Mucosa of stomach (tissue), 1 donor: ENCODE measurements around the gene ZNF385D.

Experiments used
- H3K27me3 ChIP-seq: one replicate; pipeline ENCODE4 v1.7.0; 2013; ENCODE audit warnings: mild to moderate bottlenecking, low read length; ENCODE audit not compliant: control insufficient read depth, insufficient read depth
- H3K36me3 ChIP-seq: one replicate; pipeline ENCODE4 v1.7.0; 2013; ENCODE audit warnings: low read length; ENCODE audit not compliant: control insufficient read depth, insufficient read depth
- H3K4me1 ChIP-seq: one replicate; pipeline ENCODE4 v1.7.0; 2013; ENCODE audit warnings: mild to moderate bottlenecking, low read length; ENCODE audit not compliant: control insufficient read depth, insufficient read depth
- H3K4me3 ChIP-seq: one replicate; pipeline ENCODE4 v1.7.0; 2013; ENCODE audit warnings: low read length
- H3K9ac ChIP-seq: one replicate; pipeline ENCODE4 v1.7.0; 2013; ENCODE audit warnings: mild to moderate bottlenecking, low read length, moderate library complexity
- H3K9me3 ChIP-seq: one replicate; pipeline ENCODE4 v1.7.0; 2013; ENCODE audit warnings: mild to moderate bottlenecking, low read length, moderate library complexity; ENCODE audit not compliant: control insufficient read depth
- donor health status: Pancreatic carcinoma.

Gene ZNF385D

DNA sequence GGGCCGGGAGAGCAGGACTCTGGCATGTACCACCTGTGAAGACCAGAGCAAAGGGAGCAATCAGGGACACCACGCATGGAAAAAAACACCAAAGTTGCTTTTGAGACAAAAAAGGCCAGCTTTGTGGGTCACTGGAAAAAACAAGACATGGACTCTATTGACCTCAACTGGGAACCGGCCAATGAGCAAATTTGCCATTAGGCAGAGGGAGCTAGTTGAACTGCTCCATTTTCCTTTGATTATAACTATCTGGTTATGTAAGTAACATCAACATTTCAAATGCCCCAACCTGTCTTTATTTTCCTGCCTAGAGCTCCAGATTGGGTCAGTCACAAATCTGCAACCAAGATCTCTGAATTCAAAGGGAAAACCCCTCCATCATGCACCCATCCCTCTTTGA, 86.0 kb downstream of the ZNF385D start:
- Histone ChIP-seq H3K36me3 (no peaks in the 10 kb centered on the region), H3K9me3 (no peaks in the 10 kb centered on the region), H3K4me3 (no peak overlapping the region), H3K4me1 (no peaks in the 10 kb centered on the region), H3K9ac (no peak overlapping the region), H3K27me3 (no peaks in the 10 kb centered on the region)

DNA sequence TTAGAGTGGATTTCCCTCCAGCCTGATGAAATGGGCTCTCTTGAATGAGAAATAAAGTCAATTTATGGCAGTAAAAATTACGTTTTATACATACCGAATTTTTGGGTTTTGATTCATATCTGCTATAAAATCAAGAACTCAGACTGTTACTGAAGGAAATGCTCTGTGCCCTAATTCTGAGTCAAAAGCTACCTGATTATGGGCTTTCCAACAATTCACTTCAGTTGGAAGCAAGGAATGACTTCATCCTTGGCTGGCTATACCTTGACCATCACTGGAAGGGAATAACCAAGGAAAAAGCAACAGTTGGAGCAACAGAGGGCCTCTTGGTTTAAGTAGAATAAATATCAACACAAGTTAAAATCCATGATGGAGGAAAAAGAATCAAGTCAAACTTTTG, 88.6 kb downstream of the ZNF385D start:
- Histone ChIP-seq H3K9ac (no peak overlapping the region), H3K4me3 (no peak overlapping the region), H3K36me3 (no peaks in the 10 kb centered on the region), H3K27me3 (no peaks in the 10 kb centered on the region), H3K9me3 (no peaks in the 10 kb centered on the region), H3K4me1 (no peaks in the 10 kb centered on the region)

DNA sequence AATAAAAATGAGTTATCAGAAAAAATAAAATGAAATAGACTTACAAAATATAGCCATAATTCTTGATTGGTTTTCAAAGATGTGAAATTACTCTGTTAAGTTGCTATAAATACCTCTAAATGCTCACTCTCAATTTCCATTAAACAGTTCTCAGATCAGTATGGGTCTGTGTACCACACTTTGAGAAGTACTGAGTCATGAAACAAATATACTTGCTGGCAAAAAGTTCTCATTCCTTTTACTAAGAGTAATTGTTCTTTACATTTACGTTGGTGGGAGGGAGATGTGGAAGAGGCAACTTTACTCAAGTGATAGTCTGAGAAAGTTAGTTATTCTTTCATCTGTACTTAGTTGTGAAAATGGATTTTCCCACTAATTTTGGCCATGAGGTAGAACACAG, 96.3 kb downstream of the ZNF385D start:
- Histone ChIP-seq H3K4me3 (no peak overlapping the region), H3K36me3 (no peaks in the 10 kb centered on the region), H3K27me3 (no peaks in the 10 kb centered on the region), H3K9ac (no peak overlapping the region), H3K9me3 (no peaks in the 10 kb centered on the region), H3K4me1 (no peaks in the 10 kb centered on the region)

DNA sequence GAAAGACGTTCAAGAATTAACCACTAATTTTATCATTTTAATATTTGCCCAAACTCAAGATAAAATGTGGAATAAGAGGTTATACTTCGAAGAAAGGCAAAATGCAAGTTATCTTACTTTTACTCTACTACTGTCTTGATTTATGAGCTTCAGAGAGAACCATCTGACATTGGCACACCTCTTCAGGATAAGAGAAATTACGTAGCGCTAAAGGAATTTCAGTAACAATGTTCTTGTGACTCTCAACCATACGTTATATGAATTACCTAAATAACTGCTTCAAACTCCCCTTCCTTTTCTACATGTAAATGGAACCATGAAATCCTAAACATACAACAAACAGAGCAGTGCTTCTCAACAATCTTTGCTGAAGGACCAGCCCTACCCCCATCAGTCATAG, 96.8 kb downstream of the ZNF385D start:
- H3K4me3 ChIP-seq = no peak overlapping the region
- H3K4me1 ChIP-seq = no peaks in the 10 kb centered on the region
- no peaks in the 10 kb centered on the region for H3K27me3 ChIP-seq
- H3K9ac ChIP-seq = no peak overlapping the region
- H3K9me3 ChIP-seq = no peaks in the 10 kb centered on the region
- H3K36me3 ChIP-seq = no peaks in the 10 kb centered on the region

DNA sequence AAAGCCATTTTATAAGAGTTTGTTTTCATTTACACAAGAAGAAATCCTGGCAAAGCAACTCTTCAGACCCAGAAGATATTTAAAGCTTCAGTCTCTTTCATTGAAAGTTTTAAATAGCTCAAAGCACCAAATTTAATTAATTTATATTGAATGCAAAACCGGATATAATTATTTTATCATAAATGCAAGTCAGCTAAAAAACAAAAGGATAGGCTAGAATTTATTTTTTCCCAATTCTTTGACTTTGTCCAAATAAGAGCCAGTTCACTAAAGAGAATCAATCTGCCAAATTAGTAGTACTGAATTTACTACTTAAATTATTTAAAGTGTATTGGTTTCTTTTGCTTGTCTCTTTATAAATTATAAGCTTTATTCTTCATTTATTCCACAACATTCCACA, 101.5 kb downstream of the ZNF385D start:
- Histone ChIP-seq H3K9me3 (no peaks in the 10 kb centered on the region), H3K4me3 (no peak overlapping the region), H3K36me3 (no peaks in the 10 kb centered on the region), H3K9ac (no peak overlapping the region), H3K27me3 (no peaks in the 10 kb centered on the region), H3K4me1 (peaks cover 5% of the 10 kb centered on the region)

DNA sequence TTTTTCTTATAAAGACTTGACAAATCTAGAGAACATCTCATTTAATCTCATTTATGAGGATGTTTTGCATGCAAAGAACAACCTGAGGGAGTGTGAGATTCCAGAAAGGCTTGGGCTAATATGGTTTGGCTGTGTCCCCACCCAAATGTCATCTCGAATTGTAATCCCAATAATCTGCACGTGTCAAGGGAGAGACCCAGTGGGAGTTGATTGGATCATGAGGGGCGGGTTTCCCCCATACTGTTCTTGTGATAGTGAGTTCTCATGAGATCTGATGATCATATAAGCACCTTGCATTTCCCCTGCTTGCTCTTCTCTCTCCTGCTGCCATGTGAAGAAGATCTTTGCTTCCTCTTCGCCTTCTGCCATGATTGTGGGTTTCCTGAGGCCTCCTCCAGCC, 103.0 kb downstream of the ZNF385D start:
- no peak overlapping the region for H3K9ac ChIP-seq

DNA sequence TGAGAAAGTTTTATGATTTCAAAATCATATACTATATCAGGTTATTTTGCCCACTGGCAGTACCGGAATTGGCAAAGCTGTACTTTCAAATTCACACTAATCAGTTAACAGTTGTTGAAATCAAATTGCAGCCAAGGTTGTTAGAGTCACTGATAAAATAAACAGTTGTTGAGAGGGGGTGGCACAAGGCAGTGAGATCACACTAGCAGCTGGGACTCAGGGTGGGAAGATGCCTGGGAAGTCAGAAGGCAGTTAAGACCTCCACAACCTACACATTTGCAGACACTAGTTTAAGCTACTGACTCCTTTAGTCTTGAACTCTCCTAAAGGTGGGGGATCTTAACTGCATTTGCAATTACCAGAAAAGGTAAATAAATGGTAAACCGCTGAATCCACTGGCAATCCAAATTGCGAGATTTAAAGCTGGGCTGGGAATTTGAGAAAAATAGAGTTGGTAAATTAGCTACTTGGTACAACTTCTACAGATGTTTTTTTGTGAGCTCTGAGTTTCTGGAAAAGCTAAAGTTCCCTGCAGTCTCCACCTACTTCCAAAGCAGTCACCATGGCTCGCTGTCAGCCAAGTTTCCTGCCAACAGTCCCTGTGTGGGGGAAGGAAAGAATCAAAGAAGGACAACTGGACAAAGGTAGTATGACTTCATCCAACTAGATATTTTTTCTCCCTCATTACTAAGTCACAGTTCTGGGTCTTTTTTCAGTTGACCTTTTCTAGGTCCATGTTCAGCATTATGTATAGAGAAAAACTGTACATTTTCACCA, 105.7 kb downstream of the ZNF385D start:
- H3K36me3 ChIP-seq = no peaks in the 10 kb centered on the region
- H3K9me3 ChIP-seq = no peaks in the 10 kb centered on the region
- H3K9ac ChIP-seq = no peak overlapping the region
- H3K4me1 ChIP-seq = peaks cover 5% of the 10 kb centered on the region
- no peaks in the 10 kb centered on the region for H3K27me3 ChIP-seq
- H3K4me3 ChIP-seq = no peak overlapping the region

More for the DNA sequence above, 103.0 kb downstream of the ZNF385D start:
- Histone ChIP-seq H3K4me1 (peaks cover 5% of the 10 kb centered on the region), H3K9me3 (no peaks in the 10 kb centered on the region), H3K36me3 (no peaks in the 10 kb centered on the region), H3K27me3 (no peaks in the 10 kb centered on the region), H3K4me3 (no peak overlapping the region)

DNA sequence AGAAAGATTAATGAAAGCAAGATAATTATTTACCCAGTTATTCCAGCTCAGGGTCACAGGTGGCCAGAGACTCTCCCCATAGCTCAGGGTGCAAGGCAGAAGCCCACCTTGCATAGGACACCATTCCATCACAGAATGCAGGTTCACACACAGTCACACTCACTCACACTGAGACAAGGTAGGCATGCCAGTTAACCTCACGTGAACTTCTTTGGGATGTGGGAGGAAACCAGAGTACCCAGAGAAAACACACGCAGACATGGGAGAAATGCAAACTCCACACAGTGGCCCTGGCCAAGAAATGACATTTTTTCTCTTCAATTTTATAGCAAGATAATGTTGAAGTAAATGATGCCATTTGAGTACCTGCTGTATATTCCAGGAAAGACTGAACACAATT, 106.7 kb downstream of the ZNF385D start:
- Histone ChIP-seq H3K4me3 (no peak overlapping the region), H3K27me3 (no peaks in the 10 kb centered on the region), H3K9ac (no peak overlapping the region), H3K9me3 (no peaks in the 10 kb centered on the region), H3K36me3 (no peaks in the 10 kb centered on the region), H3K4me1 (peaks cover 5% of the 10 kb centered on the region)

DNA sequence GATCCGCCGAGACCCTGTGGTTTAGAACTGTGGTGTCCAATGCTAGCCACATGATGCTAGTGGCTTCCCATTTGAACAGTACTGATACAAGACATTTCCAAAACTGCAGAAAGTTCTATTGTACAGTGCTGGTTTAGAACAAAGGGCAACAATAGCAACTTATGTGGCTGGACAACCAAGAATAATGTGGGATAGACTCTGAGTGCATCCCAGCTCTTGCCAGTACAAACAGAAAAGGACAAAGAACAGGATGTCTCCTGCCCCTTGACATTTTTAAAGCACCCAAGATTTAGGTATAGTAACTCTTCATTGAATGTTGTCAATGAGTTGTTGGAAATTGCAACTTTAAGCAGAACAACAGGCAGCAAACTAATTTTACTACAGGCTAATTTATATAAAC, 107.3 kb downstream of the ZNF385D start:
- H3K27me3 ChIP-seq = no peaks in the 10 kb centered on the region
- H3K4me3 ChIP-seq = no peak overlapping the region
- no peaks in the 10 kb centered on the region for H3K9me3 ChIP-seq
- H3K9ac ChIP-seq = no peak overlapping the region
- H3K4me1 ChIP-seq = peaks cover 5% of the 10 kb centered on the region
- H3K36me3 ChIP-seq = no peaks in the 10 kb centered on the region

DNA sequence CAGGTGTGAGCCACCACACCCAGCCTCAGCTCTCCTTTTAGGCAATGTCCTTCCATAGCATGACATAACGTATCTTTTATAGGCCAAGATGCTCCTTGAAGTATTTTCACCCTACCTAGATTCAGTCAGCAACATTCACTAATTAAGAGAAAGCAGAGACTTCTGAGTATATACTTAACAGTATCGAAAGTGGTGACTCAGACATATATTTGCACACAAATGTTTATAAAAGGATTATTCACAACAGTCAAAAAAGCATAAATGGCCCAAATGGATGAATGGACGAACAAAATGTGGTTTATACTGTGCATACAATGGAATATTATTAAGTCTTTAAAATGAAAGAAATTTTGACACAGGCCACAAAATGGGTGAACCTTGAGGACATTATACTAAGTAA, 108.6 kb downstream of the ZNF385D start:
- H3K9me3 ChIP-seq = no peaks in the 10 kb centered on the region
- H3K4me3 ChIP-seq = no peak overlapping the region
- H3K27me3 ChIP-seq = no peaks in the 10 kb centered on the region
- H3K36me3 ChIP-seq = no peaks in the 10 kb centered on the region
- no peak overlapping the region for H3K9ac ChIP-seq
- H3K4me1 ChIP-seq = peaks cover 5% of the 10 kb centered on the region

DNA sequence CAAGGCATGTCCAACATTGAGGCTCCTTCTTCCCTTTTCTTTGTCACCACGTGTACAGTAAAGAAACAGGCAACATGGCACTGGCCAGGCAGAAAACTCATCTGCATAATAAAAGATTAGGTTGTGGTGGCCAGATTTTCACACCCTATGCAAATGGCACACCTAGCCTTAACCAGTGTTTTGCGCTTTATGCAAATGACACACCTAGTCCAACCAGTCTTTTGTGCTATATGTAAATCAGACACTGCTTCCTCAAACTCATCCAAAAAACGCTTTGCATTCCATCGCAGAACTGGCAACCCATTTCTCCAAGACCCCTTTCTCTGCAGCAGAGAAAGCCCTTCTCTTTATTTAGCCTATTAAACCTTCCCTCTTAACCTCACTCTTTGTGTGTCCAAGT, 109.1 kb downstream of the ZNF385D start:
- H3K9me3 ChIP-seq = no peaks in the 10 kb centered on the region
- no peaks in the 10 kb centered on the region for H3K27me3 ChIP-seq
- no peak overlapping the region for H3K9ac ChIP-seq
- no peaks in the 10 kb centered on the region for H3K36me3 ChIP-seq
- H3K4me3 ChIP-seq = no peak overlapping the region
- peaks cover 5% of the 10 kb centered on the region for H3K4me1 ChIP-seq

DNA sequence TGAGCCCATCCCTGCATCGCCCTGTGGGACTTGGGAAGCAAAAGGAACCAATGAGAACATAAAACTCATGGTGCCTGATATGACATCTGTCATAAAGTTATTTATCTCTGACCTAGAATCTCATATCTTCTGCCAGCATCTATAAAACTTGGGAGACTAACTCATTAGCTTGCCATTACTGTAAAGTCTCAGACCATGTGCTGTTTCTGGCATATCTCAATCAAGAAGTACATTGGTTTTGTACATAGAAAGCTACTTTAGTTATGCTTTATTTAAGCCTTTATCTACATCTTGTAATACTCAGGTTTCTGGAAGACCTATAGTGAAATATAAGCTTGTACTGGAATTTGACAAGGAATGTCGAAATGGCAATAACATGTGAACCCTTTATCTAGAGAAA, 112.5 kb downstream of the ZNF385D start:
- Histone ChIP-seq H3K9ac (no peak overlapping the region), H3K9me3 (no peaks in the 10 kb centered on the region), H3K36me3 (no peaks in the 10 kb centered on the region), H3K27me3 (no peaks in the 10 kb centered on the region), H3K4me1 (no peaks in the 10 kb centered on the region), H3K4me3 (no peak overlapping the region)

DNA sequence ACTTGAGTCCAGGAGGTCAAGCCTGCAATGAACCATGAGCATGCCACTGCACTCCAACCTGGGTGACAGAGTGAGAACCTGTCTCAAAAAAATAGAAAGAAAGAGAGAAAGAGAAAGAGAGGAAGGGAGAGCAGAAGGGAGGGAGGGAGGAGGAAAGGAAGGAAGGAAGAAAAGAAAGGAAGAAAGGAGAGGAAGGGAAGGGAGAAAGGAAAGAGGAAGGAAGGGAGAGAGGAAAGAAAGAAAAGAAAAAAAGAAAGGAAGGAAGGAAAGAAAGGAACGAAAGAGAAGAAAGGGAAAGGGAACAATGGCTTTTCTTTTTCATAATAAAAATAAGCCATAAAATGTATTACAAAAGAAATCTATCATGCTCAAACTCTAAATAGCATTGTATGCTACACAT, 116.9 kb downstream of the ZNF385D start:
- Histone ChIP-seq H3K27me3 (no peaks in the 10 kb centered on the region), H3K4me1 (no peaks in the 10 kb centered on the region), H3K4me3 (no peak overlapping the region), H3K9ac (no peak overlapping the region), H3K36me3 (no peaks in the 10 kb centered on the region), H3K9me3 (no peaks in the 10 kb centered on the region)
